Measurements from ENCODE around the gene ZYG11A. TPM values are rescaled to one million over a fixed set of nuclear protein-coding genes. Genes with fewer than 3 reads are reported as not detected.

The ZYG11A gene
- total and polyA plus RNA-seq, 2 of the 8 experiments (the other 6 are each of a cell fraction or from before 2014, with no cell fraction given): 0.89 to 2.6 TPM

GRCh38 chr1:52855584-52855983 lies 13.0 kb downstream of the ZYG11A start (continued):
- TF ChIP-seq USF2 (IDR thresholded peaks at IDR 0.05; ENCODE audit: low read length) (no peak), SIRT6 (IDR thresholded peaks at IDR 0.05; ENCODE audit: low read length) (no peak), CHD7 (IDR thresholded peaks at IDR 0.05; ENCODE audit: insufficient replicate concordance, low read length) (no peak)
